K562 (cell line): Measurements from ENCODE around the gene HMGXB3. TPM values are rescaled to one million over a fixed set of nuclear protein-coding genes. Genes with fewer than 3 reads are reported as not detected.
A peak's percentile ranks its signal among the peaks of the same experiment; 100 is the strongest.

Experiments
- ARID1B ChIP-seq: fragments of 450-650 bp; IDR thresholded peaks from 2 replicates; pipeline ENCODE4 v1.6.1; 2016; ENCODE audit warnings: antibody characterized with exemption, mild to moderate bottlenecking, inconsistent platforms
- BRD9 ChIP-seq: fragments of 450-650 bp; IDR thresholded peaks from 2 replicates; pipeline ENCODE4 v1.6.1; 2018; ENCODE audit warnings: low read depth; ENCODE audit not compliant: partially characterized antibody
- BRF1 ChIP-seq: IDR thresholded peaks from 3 replicates; pipeline ENCODE4 v1.6.1; 2011; ENCODE audit warnings: borderline replicate concordance, mild to moderate bottlenecking; ENCODE audit not compliant: insufficient read length; ENCODE audit errors: extremely low read depth
- CBX2 ChIP-seq: fragments of 200-600 bp; sonication (generic); IDR thresholded peaks from one replicate; pipeline ENCODE4 v1.6.1; 2012; ENCODE audit warnings: mild to moderate bottlenecking, low read length, inconsistent platforms; ENCODE audit not compliant: insufficient read depth, poor library complexity, severe bottlenecking
- CEBPB ChIP-seq: fragments of 450-650 bp; IDR thresholded peaks from 2 replicates; pipeline ENCODE4 v1.6.1; 2016; ENCODE audit warnings: missing genetic modification characterization, missing compliant biosample characterization
- CREB5 ChIP-seq: fragments of 250-450 bp; sonication (Bioruptor Pico); IDR thresholded peaks from 2 replicates; pipeline ENCODE4 v1.5.0; 2020; ENCODE audit warnings: mild to moderate bottlenecking
- ETV6 ChIP-seq, 3 experiments: fragments of 150-350 bp in 1 of 3; sonication (generic) in 1 of 3; formaldehyde crosslinking in 1 of 3; IDR thresholded peaks; 2 replicates each; pipeline versions ENCODE4 v1.6.1 to v1.8.0; 2014 to 2022; ENCODE audit warnings: borderline replicate concordance in 2 of 3, low read depth in 2 of 3, antibody characterized with exemption in 1 of 3, low read length in 1 of 3, mild to moderate bottlenecking in 1 of 3, missing genetic modification reagents in 1 of 3
- HOXB6 ChIP-seq: fragments of 250-450 bp; sonication (Bioruptor Pico); IDR thresholded peaks from 2 replicates; pipeline ENCODE4 v1.5.1; 2022; ENCODE audit warnings: mild to moderate bottlenecking, borderline replicate concordance
- IRF2 ChIP-seq: sonication (generic); formaldehyde crosslinking; IDR thresholded peaks from 2 replicates; pipeline ENCODE4 v1.8.1; 2022; ENCODE audit warnings: mild to moderate bottlenecking, missing genetic modification reagents
- MAZ ChIP-seq, 2 experiments: fragments of 450-650 bp in 1 of 2; sonication (generic) in 1 of 2; formaldehyde crosslinking; IDR thresholded peaks in 1 of 2; conservative IDR thresholded peaks in 1 of 2; 2 replicates each; pipeline versions ENCODE4 v1.4.0 to v1.5.0; 2020; ENCODE audit warnings: mild to moderate bottlenecking in 1 of 2, missing genetic modification reagents in 1 of 2
- POLR3G ChIP-seq: IDR thresholded peaks from 2 replicates; pipeline ENCODE4 v1.6.1; 2011; ENCODE audit not compliant: insufficient read length, insufficient replicate concordance; ENCODE audit errors: extremely low read depth
- RREB1 ChIP-seq: fragments of 250-450 bp; sonication (Bioruptor Pico); IDR thresholded peaks from 2 replicates; pipeline ENCODE4 v1.4.0; 2020
- THAP12 ChIP-seq: fragments of 250-450 bp; sonication (Bioruptor Pico); IDR thresholded peaks from 2 replicates; pipeline ENCODE4 v1.9.0; 2021; ENCODE audit warnings: mild to moderate bottlenecking, inconsistent platforms
- polyA plus RNA-seq, 8 experiments: library from polyadenylated mRNA; depleted of rRNA in 4 of 8; stranded (reverse) in 5 of 8; unstranded in 3 of 8; fragments of >200 nt; fragmentation: Nextera tagmentation in 2 of 8; fragmentation: Illumina TruSeq in 1 of 8; extraction: Ambion mirVana in 2 of 8; extraction: Trizol in 1 of 8; gene quantifications; 2 replicates each; pipeline versions ENCODE4 v1.2.1 to v1.2.3, GENCODE V29; 2011 to 2014; ENCODE audit warnings: inconsistent platforms in 1 of 8, missing spikeins in 1 of 8
- total RNA-seq, 7 experiments: library from RNA; depleted of rRNA in 6 of 7; stranded (reverse); fragments of >200 nt in 6 of 7; fragmentation: Illumina TruSeq in 2 of 7; extraction: Trizol in 2 of 7; gene quantifications; 2 replicates each; pipeline versions ENCODE4 v1.2.1 to v1.2.3, GENCODE V29; 2011 to 2021; ENCODE audit warnings: low replicate concordance in 1 of 7
- TF ChIP-seq, protein P1 (sequence below): sonication (generic); formaldehyde crosslinking; IDR thresholded peaks from 2 replicates; pipeline ENCODE4 v1.8.0; 2022; ENCODE audit warnings: mild to moderate bottlenecking, missing genetic modification reagents

HMGXB3 gene
- total and polyA plus RNA-seq, 9 of the 15 experiments (the other 6 are each of a cell fraction or from before 2014, with no cell fraction given) = 1.8 to 44.1 (median 32.2) TPM

GRCh38 chr5:150058480-150059126, 58.1 kb downstream of the HMGXB3 start (continued):
- no peak for TF ChIP-seq THAP12
- TF ChIP-seq, protein P1, sequence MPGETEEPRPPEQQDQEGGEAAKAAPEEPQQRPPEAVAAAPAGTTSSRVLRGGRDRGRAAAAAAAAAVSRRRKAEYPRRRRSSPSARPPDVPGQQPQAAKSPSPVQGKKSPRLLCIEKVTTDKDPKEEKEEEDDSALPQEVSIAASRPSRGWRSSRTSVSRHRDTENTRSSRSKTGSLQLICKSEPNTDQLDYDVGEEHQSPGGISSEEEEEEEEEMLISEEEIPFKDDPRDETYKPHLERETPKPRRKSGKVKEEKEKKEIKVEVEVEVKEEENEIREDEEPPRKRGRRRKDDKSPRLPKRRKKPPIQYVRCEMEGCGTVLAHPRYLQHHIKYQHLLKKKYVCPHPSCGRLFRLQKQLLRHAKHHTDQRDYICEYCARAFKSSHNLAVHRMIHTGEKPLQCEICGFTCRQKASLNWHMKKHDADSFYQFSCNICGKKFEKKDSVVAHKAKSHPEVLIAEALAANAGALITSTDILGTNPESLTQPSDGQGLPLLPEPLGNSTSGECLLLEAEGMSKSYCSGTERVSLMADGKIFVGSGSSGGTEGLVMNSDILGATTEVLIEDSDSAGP (CRISPR knock-in tag) = no peak
- TF ChIP-seq CEBPB = no peak
- TF ChIP-seq BRD9 = no peak
- TF ChIP-seq RREB1 (CRISPR knock-in tag) = no peak
- TF ChIP-seq ETV6 (IDR thresholded peaks at IDR 0.05; ENCODE audit: borderline replicate concordance in 1 of 2, low read depth in 2 of 2, low read length in 1 of 2) = no peak
- no peak for TF ChIP-seq ETV6 (CRISPR knock-in tag; IDR thresholded peaks at IDR 0.05; ENCODE audit: borderline replicate concordance)
- TF ChIP-seq CREB5 = no peak
- no peak for TF ChIP-seq POLR3G
- TF ChIP-seq CBX2 = no peak
- TF ChIP-seq BRF1 = no peak
- TF ChIP-seq IRF2 (CRISPR knock-in tag) = no peak
- peak; percentile 39; the same call in 1 of the 2 replicates for TF ChIP-seq ARID1B
- no peak for TF ChIP-seq HOXB6 (CRISPR knock-in tag)
- TF ChIP-seq MAZ (CRISPR knock-in tag; conservative IDR thresholded peaks at IDR 0.05 in 1 of 2, IDR thresholded peaks at IDR 0.05 in 1 of 2) = no peak
